Measurements from ENCODE around the gene LUZP1.

LUZP1 gene

GRCh38 chr1:23081376-23081775 lies 87.3 kb downstream of the LUZP1 start:
- TF ChIP-seq, protein P1, sequence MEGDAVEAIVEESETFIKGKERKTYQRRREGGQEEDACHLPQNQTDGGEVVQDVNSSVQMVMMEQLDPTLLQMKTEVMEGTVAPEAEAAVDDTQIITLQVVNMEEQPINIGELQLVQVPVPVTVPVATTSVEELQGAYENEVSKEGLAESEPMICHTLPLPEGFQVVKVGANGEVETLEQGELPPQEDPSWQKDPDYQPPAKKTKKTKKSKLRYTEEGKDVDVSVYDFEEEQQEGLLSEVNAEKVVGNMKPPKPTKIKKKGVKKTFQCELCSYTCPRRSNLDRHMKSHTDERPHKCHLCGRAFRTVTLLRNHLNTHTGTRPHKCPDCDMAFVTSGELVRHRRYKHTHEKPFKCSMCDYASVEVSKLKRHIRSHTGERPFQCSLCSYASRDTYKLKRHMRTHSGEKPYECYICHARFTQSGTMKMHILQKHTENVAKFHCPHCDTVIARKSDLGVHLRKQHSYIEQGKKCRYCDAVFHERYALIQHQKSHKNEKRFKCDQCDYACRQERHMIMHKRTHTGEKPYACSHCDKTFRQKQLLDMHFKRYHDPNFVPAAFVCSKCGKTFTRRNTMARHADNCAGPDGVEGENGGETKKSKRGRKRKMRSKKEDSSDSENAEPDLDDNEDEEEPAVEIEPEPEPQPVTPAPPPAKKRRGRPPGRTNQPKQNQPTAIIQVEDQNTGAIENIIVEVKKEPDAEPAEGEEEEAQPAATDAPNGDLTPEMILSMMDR (IDR thresholded peaks at IDR 0.05; ENCODE audit: low read depth, low read length) = peak; percentile 32
- H3K4me3 ChIP-seq (replicated peaks in 1 of 2; ENCODE audit: low read depth in 2 of 2, low read length in 2 of 2) = no peak overlapping the region
- peak in 1 of 2 donors; percentile 31 for DNase-seq (ENCODE audit: low read depth in 2 of 2)

GRCh38 chr1:23080885-23081284 lies 87.8 kb downstream of the LUZP1 start:
- H3K4me3 ChIP-seq (replicated peaks in 1 of 2; ENCODE audit: low read depth in 2 of 2, low read length in 2 of 2) = no peak overlapping the region
- DNase-seq (ENCODE audit: low read depth in 2 of 2) = no peak
- TF ChIP-seq, protein P1 (IDR thresholded peaks at IDR 0.05; ENCODE audit: low read depth, low read length) = no peak

DNA sequence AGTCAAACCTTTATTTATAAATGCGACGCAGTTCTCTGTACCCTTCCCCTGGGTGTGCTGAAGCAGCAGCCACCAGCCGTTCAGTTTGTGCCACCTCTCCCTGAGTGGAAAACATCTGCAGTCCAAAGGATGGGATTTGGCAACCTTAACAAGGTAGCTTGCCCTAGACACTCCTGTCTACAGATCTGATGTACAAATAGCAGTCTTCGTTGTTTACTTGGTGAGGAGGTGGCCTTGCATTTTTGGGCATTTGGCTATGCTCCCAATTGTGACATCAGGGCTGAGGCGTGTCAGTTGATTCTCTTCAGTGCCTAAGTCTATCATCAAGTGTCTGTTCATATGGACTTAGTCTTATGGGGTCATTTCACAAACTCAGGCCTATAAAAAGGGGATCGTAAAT lies 89.6 kb downstream of the LUZP1 start:
- no peak overlapping the region for H3K4me3 ChIP-seq (replicated peaks in 1 of 2; ENCODE audit: low read depth in 2 of 2, low read length in 2 of 2)
- no peak for DNase-seq (ENCODE audit: low read depth in 2 of 2)
- TF ChIP-seq, protein P1 (IDR thresholded peaks at IDR 0.05; ENCODE audit: low read depth, low read length) = no peak

DNA sequence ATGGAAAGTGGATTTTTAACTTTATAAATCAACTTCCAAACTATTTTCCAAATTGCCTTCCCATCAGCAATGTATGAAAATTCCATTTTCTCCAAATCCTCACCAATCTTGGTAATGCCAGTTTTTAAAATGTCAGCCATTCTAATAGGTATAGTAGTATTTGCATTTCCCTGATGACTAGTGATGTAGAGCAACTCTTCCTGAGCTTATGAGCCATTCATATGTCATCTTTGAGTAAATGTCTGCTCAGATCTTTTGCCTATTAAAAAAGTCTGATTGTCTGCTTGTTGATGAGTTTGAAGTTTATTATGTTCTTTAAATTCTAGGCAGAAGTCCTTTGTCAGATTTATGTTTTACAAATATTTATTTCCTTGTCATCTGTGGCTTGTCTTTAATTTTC lies 94.6 kb downstream of the LUZP1 start:
- DNase-seq (ENCODE audit: low read depth in 2 of 2) = no peak
- TF ChIP-seq, protein P1 (IDR thresholded peaks at IDR 0.05; ENCODE audit: low read depth, low read length) = no peak
- no peak overlapping the region for H3K4me3 ChIP-seq (replicated peaks in 1 of 2; ENCODE audit: low read depth in 2 of 2, low read length in 2 of 2)

- TF ChIP-seq, protein P1 (IDR thresholded peaks at IDR 0.05; ENCODE audit: low read depth, low read length) = no peak
- H3K4me3 ChIP-seq (replicated peaks in 1 of 2; ENCODE audit: low read depth in 2 of 2, low read length in 2 of 2) = no peak overlapping the region
- no peak for DNase-seq (ENCODE audit: low read depth in 2 of 2)
Observed at GRCh38 chr1:23069675-23070074, 99.0 kb downstream of the LUZP1 start.

DNA sequence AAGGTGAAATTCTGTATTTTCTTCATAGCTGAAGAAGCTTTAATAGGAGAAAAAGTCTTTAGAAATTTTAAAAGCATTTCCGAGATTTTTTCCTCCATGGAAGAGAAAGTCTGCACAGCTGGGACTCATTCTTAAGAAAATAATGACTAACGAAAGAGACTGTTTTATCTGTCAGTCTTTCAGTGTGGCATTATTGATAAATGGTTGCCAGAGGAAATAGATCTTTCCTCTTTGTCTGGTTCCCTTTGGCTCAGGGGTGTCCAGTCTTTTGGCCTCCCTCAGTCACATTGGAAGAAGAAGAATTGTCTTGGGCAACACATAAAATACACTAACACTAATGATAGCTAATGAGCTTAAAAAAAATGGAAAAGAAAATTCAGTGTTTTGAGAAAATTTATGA lies 99.5 kb downstream of the LUZP1 start:
- TF ChIP-seq, protein P1 (IDR thresholded peaks at IDR 0.05; ENCODE audit: low read depth, low read length) = no peak
- no peak overlapping the region for H3K4me3 ChIP-seq (replicated peaks in 1 of 2; ENCODE audit: low read depth in 2 of 2, low read length in 2 of 2)

GRCh38 chr1:23066075-23066474 lies 102.6 kb downstream of the LUZP1 start:
- no peak for DNase-seq (ENCODE audit: low read depth in 2 of 2)
- TF ChIP-seq, protein P1 (IDR thresholded peaks at IDR 0.05; ENCODE audit: low read depth, low read length) = no peak
- no peak overlapping the region for H3K4me3 ChIP-seq (replicated peaks in 1 of 2; ENCODE audit: low read depth in 2 of 2, low read length in 2 of 2)

More for the DNA sequence above, 99.5 kb downstream of the LUZP1 start:
- no peak for DNase-seq (ENCODE audit: low read depth in 2 of 2)
